Dedifferentiated amniotic fluid mesenchymal stem cell (primary cell): ENCODE measurements around the gene CUTA.

Experiments used
- DNase-seq: peaks from one replicate; pipeline ENCODE4 v3.0.0-alpha.2; 2016; ENCODE audit errors: extremely low spot score

CUTA gene

GRCh38 chr6:33439956-33440648 lies 22.2 kb upstream of the CUTA start:
- DNase-seq, result no peak

- no peak for DNase-seq
Measured at GRCh38 chr6:33438978-33439594, 21.2 kb upstream of the CUTA start.

- DNase-seq, result no peak
Measured at GRCh38 chr6:33437666-33438065, 19.8 kb upstream of the CUTA start.

- no peak for DNase-seq
Measured at GRCh38 chr6:33434961-33435360, 17.1 kb upstream of the CUTA start.

- no peak for DNase-seq
Measured at GRCh38 chr6:33433544-33434191, 15.8 kb upstream of the CUTA start.

- DNase-seq, result no peak
Measured at GRCh38 chr6:33433001-33433543, 15.2 kb upstream of the CUTA start.

- no peak for DNase-seq
Measured at GRCh38 chr6:33432546-33432945, 14.6 kb upstream of the CUTA start.

GRCh38 chr6:33431880-33432541 lies 14.1 kb upstream of the CUTA start:
- no peak for DNase-seq

- DNase-seq, result no peak
Measured at GRCh38 chr6:33430991-33431879, 13.3 kb upstream of the CUTA start.

GRCh38 chr6:33430334-33430733 lies 12.4 kb upstream of the CUTA start:
- DNase-seq, result no peak

- no peak for DNase-seq
Measured at GRCh38 chr6:33429750-33430052, 11.8 kb upstream of the CUTA start.

GRCh38 chr6:33428966-33429749 lies 11.3 kb upstream of the CUTA start:
- DNase-seq, result no peak

- no peak for DNase-seq
Measured at GRCh38 chr6:33428224-33428965, 10.5 kb upstream of the CUTA start.

GRCh38 chr6:33427585-33428223 lies 9.8 kb upstream of the CUTA start:
- DNase-seq, result no peak

- DNase-seq, result no peak
Measured at GRCh38 chr6:33426590-33427511, 8.9 kb upstream of the CUTA start.

GRCh38 chr6:33425668-33426577 lies 8.0 kb upstream of the CUTA start:
- peak; percentile 67 for DNase-seq
